T-helper 1 cell treated with Interleukin-12 subunit alpha and Interleukin-12 subunit beta and Interleukin-4 antibody, amounts not matched to agents 30 μg/mL and 1 μg/mL, for 36 hours (primary cell): Measurements from ENCODE around the gene CENPI.
"Not testable (repeated sequence)": the region's sequence is repeated elsewhere in the genome, so short reads cannot be mapped to it uniquely, and the experiment has no call there.

Source experiments
- H3K27ac Mint-ChIP-seq: one replicate; pipeline ENCODE4 v1.8.0; 2021; ENCODE audit warnings: mild to moderate bottlenecking, mixed read lengths
- H3K27me3 Mint-ChIP-seq: one replicate; pipeline ENCODE4 v1.8.0; 2021; ENCODE audit warnings: low read depth, mixed read lengths
- H3K36me3 Mint-ChIP-seq: one replicate; pipeline ENCODE4 v1.8.0; 2021; ENCODE audit warnings: low read depth, mixed read lengths
- H3K4me1 Mint-ChIP-seq: one replicate; pipeline ENCODE4 v1.8.0; 2021; ENCODE audit warnings: low read depth, mixed read lengths
- H3K4me3 Mint-ChIP-seq: one replicate; pipeline ENCODE4 v1.8.0; 2021; ENCODE audit warnings: mild to moderate bottlenecking, moderate library complexity, mixed read lengths
- H3K9me3 Mint-ChIP-seq: one replicate; pipeline ENCODE4 v1.8.0; 2021; ENCODE audit warnings: mixed read lengths

CENPI gene, protein sequence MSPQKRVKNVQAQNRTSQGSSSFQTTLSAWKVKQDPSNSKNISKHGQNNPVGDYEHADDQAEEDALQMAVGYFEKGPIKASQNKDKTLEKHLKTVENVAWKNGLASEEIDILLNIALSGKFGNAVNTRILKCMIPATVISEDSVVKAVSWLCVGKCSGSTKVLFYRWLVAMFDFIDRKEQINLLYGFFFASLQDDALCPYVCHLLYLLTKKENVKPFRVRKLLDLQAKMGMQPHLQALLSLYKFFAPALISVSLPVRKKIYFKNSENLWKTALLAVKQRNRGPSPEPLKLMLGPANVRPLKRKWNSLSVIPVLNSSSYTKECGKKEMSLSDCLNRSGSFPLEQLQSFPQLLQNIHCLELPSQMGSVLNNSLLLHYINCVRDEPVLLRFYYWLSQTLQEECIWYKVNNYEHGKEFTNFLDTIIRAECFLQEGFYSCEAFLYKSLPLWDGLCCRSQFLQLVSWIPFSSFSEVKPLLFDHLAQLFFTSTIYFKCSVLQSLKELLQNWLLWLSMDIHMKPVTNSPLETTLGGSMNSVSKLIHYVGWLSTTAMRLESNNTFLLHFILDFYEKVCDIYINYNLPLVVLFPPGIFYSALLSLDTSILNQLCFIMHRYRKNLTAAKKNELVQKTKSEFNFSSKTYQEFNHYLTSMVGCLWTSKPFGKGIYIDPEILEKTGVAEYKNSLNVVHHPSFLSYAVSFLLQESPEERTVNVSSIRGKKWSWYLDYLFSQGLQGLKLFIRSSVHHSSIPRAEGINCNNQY

DNA sequence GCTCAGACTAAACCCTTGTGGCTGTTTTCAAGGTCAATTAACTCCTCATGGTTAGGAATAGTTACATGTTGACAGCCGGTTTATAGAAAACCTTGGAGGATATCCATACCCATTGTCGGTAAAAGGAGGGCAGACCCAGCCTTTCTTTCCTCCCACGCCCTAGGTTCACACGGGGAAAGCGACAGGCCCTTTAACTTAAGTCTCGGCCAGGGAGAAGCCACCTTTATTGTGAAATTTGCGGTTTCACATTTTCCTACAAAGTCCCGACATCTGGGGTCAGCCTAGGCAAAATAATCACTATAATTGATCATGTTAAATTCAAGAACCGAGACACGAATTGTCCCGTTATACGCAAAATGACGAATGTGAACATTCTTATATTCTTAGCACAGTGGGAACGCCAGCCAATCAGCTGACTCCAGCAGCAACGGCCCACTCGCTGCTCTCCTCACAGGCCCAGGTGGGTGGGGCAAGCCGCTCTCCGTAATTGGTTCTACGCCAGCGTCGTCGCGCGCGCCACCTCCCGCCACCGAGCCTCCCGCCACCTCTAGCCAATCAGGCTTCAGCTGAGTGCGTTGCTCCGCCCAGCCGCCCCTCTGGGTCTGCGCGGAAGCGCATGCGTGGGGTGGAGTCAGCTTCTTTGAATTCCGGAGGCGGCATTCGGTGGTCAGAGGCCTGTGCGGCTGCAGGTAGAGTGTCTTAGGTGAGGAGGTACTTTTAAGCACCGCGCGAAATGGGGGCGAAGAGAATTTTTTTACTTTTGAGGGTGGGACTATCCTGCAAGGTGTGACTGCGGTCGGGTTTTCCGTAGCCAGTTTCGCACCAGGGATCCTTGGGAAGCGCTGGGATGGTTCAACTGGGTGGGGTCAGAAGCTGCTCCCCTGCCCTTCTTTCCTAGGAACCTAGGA, at the start of gene CENPI:
CENPI (plus strand) TSS at position 659 of the 908 bp plus-strand sequence. CDS start 2,867 bp downstream, outside the sequence.
- Mint-ChIP-seq H3K4me3 (peak within 1 kb of the TSS; percentile 93), H3K9me3 (no peaks in the 10 kb centered on the region), H3K36me3 (peaks cover 13% of the 10 kb centered on the region), H3K27ac (peak within 1 kb of the TSS; percentile 85), H3K4me1 (peaks cover 22% of the 10 kb centered on the region), H3K27me3 (no peaks in the 10 kb centered on the region)

- H3K9me3 Mint-ChIP-seq: no peaks in the 10 kb centered on the region
- peaks cover 10% of the 10 kb centered on the region for H3K4me1 Mint-ChIP-seq
- H3K36me3 Mint-ChIP-seq: peaks cover 7% of the 10 kb centered on the region
- no peaks in the 10 kb centered on the region for H3K27me3 Mint-ChIP-seq
- peak overlapping the region; percentile 98 for H3K27ac Mint-ChIP-seq
- H3K4me3 Mint-ChIP-seq: peak overlapping the region; percentile 85
Measured at GRCh38 chrX:101051153-101051548, 46.9 kb upstream of the CENPI start.

- Mint-ChIP-seq H3K9me3 (no peaks in the 10 kb centered on the region), H3K27ac (peak within 1 kb of the TSS; percentile 98), H3K4me1 (peaks cover 13% of the 10 kb centered on the region), H3K4me3 (peak within 1 kb of the TSS; percentile 85), H3K36me3 (peaks cover 9% of the 10 kb centered on the region), H3K27me3 (no peaks in the 10 kb centered on the region)
Measured at GRCh38 chrX:101051549-101052302, 46.3 kb upstream of the CENPI start, which contains the start of gene TRMT2B. TSS of gene TRMT2B (minus strand) at chrX:101052111. CDS start at chrX:101042289, 9,822 bp downstream.

DNA sequence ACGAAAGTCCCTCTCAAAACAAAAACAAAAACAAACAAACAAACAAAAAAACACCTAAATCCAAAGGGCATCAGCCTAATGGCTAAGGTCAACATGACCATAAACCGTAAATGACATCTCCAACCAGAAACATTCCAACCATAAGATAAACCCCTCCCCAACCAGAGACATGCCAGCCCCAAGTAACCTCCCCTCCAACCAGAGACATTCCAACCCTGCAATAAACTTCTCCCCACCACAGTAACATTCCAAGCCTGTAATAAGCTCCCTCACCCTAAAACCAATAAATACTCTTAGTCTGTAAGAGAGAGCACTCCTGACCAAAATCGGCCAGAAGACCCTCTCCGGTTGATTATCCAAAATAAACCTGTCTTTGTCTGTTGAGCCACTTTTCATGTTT, 41.5 kb upstream of the CENPI start:
- not testable (repeated sequence) for H3K27ac Mint-ChIP-seq, H3K27me3 Mint-ChIP-seq, H3K4me3 Mint-ChIP-seq, H3K9me3 Mint-ChIP-seq, H3K36me3 Mint-ChIP-seq
- peaks cover 13% of the 10 kb centered on the region for H3K4me1 Mint-ChIP-seq

- peaks cover 13% of the 10 kb centered on the region for H3K4me1 Mint-ChIP-seq
- H3K27me3 Mint-ChIP-seq: no peaks in the 10 kb centered on the region
- H3K36me3 Mint-ChIP-seq: peaks cover 3% of the 10 kb centered on the region
- no peaks in the 10 kb centered on the region for H3K9me3 Mint-ChIP-seq
- H3K27ac Mint-ChIP-seq: peak overlapping the region; percentile 62
- H3K4me3 Mint-ChIP-seq: no peak overlapping the region
Measured at GRCh38 chrX:101057093-101057714, 40.8 kb upstream of the CENPI start.

DNA sequence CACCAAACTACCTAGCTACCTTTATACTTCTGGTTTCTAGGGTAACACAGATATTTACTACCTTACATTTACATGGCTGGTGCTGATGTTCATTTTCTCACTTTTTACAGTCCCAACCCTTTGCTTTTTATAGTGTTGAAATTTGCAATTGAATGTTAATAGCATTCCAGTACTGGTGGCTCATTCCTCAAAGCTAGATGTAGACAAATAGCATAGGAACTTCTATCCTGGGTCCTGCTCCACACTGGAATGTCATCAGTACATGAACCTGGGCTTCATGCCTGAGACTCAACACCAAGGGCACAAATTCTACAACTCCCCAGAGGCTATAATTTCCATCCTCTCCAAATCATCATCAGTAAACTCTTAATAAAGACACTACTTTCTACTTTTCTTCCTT, 35.8 kb upstream of the CENPI start:
- Mint-ChIP-seq H3K27me3 (no peaks in the 10 kb centered on the region), H3K9me3 (no peaks in the 10 kb centered on the region), H3K4me1 (peaks cover 3% of the 10 kb centered on the region), H3K27ac (no peak overlapping the region), H3K36me3 (no peaks in the 10 kb centered on the region), H3K4me3 (no peak overlapping the region)

DNA sequence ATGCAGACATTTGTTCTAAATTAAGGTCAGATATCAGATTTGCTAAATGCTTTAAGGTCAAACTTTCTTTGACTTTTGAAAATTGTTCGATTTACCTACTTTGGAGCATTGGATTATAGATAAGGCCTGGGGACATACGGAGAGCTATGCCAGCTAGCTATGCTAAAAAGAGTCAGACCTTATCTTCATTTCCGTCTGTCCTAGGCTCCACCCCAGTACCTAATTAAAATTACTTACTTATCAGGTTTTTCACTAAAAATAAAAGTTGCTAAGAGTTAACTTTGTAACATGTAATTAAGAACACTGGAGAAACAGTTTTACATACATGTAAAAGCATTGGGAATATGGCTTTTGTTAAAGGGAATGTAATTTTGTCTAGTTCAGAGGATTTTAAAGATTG, 26.4 kb upstream of the CENPI start:
- H3K4me3 Mint-ChIP-seq: no peak overlapping the region
- H3K9me3 Mint-ChIP-seq: no peaks in the 10 kb centered on the region
- H3K36me3 Mint-ChIP-seq: no peaks in the 10 kb centered on the region
- H3K4me1 Mint-ChIP-seq: no peaks in the 10 kb centered on the region
- H3K27ac Mint-ChIP-seq: no peak overlapping the region
- H3K27me3 Mint-ChIP-seq: no peaks in the 10 kb centered on the region

- H3K27ac Mint-ChIP-seq: no peak within 1 kb of the TSS
- H3K9me3 Mint-ChIP-seq: no peaks in the 10 kb centered on the region
- peaks cover 27% of the 10 kb centered on the region for H3K27me3 Mint-ChIP-seq
- H3K36me3 Mint-ChIP-seq: no peaks in the 10 kb centered on the region
- no peak within 1 kb of the TSS for H3K4me3 Mint-ChIP-seq
- H3K4me1 Mint-ChIP-seq: no peaks in the 10 kb centered on the region
Measured at GRCh38 chrX:101078716-101079598, 19.0 kb upstream of the CENPI start, which contains the start of gene TMEM35A. TSS of gene TMEM35A (plus strand) at chrX:101078879. CDS start at chrX:101079003, 124 bp downstream.

DNA sequence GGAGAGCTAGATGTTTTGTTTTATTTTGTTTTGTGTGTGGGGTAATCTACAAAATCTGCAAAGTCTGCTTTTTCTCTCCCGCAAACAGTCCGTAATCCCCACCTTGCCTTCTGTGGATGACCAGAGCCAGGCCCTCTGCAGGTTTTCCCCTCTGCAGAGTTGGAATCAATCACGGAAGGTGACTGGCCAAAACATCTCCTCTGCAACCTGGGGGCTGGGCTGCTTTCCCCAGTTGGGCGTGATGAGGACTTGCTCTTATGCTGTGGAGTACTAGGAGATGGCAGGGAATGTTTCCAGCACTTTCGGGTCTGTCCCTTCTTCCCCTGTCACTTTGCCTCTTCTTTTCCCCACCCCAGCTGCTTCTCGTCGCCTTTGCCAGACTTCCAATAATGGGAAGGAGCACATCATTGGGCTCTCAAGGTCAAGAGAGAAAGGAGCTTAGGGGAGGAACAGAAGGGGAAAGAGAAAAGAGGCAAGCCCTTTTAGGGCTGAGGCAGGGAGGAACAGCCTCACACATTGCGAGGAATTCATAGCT, 18.2 kb upstream of the CENPI start:
- H3K4me1 Mint-ChIP-seq: no peaks in the 10 kb centered on the region
- H3K27me3 Mint-ChIP-seq: peaks cover 27% of the 10 kb centered on the region
- no peak overlapping the region for H3K27ac Mint-ChIP-seq
- H3K9me3 Mint-ChIP-seq: no peaks in the 10 kb centered on the region
- H3K4me3 Mint-ChIP-seq: no peak overlapping the region
- H3K36me3 Mint-ChIP-seq: no peaks in the 10 kb centered on the region

GRCh38 chrX:101080326-101081124, 17.5 kb upstream of the CENPI start:
- no peaks in the 10 kb centered on the region for H3K36me3 Mint-ChIP-seq
- H3K4me3 Mint-ChIP-seq: no peak overlapping the region
- H3K27me3 Mint-ChIP-seq: peaks cover 27% of the 10 kb centered on the region
- H3K9me3 Mint-ChIP-seq: no peaks in the 10 kb centered on the region
- no peak overlapping the region for H3K27ac Mint-ChIP-seq
- no peaks in the 10 kb centered on the region for H3K4me1 Mint-ChIP-seq

DNA sequence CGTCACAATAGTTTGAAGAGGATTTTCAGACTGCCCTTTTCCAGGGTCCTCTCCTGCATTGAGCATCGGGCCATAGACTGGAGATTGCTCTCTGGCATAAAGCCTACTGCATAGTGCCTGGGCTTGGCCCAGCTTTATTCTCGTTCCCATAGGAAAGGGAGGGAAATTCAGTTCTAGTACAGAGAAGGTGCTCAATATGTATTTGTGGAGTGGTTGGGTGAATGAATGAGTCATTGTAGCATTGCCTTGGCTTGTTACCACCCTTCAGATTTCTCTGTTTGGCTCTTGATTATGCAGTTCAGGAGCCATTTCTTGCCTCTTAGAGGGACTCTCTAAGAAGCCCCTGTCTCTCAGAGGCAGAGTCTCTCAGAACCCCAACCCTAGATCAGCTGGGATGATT, 16.8 kb upstream of the CENPI start:
- Mint-ChIP-seq H3K27me3 (peaks cover 27% of the 10 kb centered on the region), H3K4me1 (no peaks in the 10 kb centered on the region), H3K27ac (no peak overlapping the region), H3K4me3 (no peak overlapping the region), H3K36me3 (no peaks in the 10 kb centered on the region), H3K9me3 (no peaks in the 10 kb centered on the region)

- H3K36me3 Mint-ChIP-seq: no peaks in the 10 kb centered on the region
Measured at GRCh38 chrX:101091817-101092216, 6.2 kb upstream of the CENPI start.

More at GRCh38 chrX:101091817-101092216, 6.2 kb upstream of the CENPI start:
- H3K27me3 Mint-ChIP-seq: no peaks in the 10 kb centered on the region
- peaks cover 2% of the 10 kb centered on the region for H3K4me1 Mint-ChIP-seq
- no peak overlapping the region for H3K27ac Mint-ChIP-seq
- H3K4me3 Mint-ChIP-seq: no peak overlapping the region
- H3K9me3 Mint-ChIP-seq: no peaks in the 10 kb centered on the region
